Left ventricle myocardium inferior (tissue), 1 donor: ENCODE measurements around the gene JAML. TPM values are rescaled to one million over a fixed set of nuclear protein-coding genes. Genes with fewer than 3 reads are reported as not detected.

ENCODE experiments used
- DNase-seq: peaks from one replicate; pipeline ENCODE4 v3.0.0-alpha.2; 2020
- H3K27ac ChIP-seq: fragments of 200-600 bp; replicated peaks from 2 replicates; pipeline ENCODE4 v1.8.0; 2021
- H3K27me3 ChIP-seq: fragments of 200-600 bp; 2 replicates; pipeline ENCODE4 v1.8.0; 2021; ENCODE audit warnings: low read depth
- H3K36me3 ChIP-seq: fragments of 200-600 bp; 2 replicates; pipeline ENCODE4 v1.8.0; 2021
- H3K4me1 ChIP-seq: fragments of 200-600 bp; 2 replicates; pipeline ENCODE4 v1.8.0; 2021
- H3K4me3 ChIP-seq: fragments of 200-600 bp; 2 replicates; pipeline ENCODE4 v1.8.0; 2021; ENCODE audit warnings: mild to moderate bottlenecking, moderate library complexity
- H3K9me3 ChIP-seq: fragments of 200-600 bp; replicated peaks from 2 replicates; pipeline ENCODE4 v1.8.0; 2021
- CTCF ChIP-seq: fragments of 200-600 bp; IDR thresholded peaks from 2 replicates; pipeline ENCODE4 v1.8.0; 2021; ENCODE audit warnings: antibody characterized with exemption, mild to moderate bottlenecking, borderline replicate concordance
- intact Hi-C: fragments of 100-400 bp; cut with micrococcal nuclease; formaldehyde crosslinking; loops from one replicate; pipeline ENCODE4 v1.11.0; 2022
- total RNA-seq: library from RNA; stranded (reverse); fragmentation: NEBNext Ultra II Directional; extraction: Animal tissue kit (Norgen Biotek cat#: 25700); gene quantifications from one replicate; pipeline ENCODE4 v1.2.1, GENCODE V29; 2021
- donor health status: DM: no; HTN: yes; CAD: no; lungs with severe emphysema.

JAML gene
- total RNA-seq, 1 donor from 2014 or later, result 2.9 TPM

GRCh38 chr11:118151431-118151830, 73.4 kb downstream of the JAML start:
- H3K4me1 ChIP-seq, result peaks cover 39% of the 10 kb centered on the region
- no peak for DNase-seq
- intact Hi-C loops, result no loop called here
- no peak for TF ChIP-seq CTCF
- H3K9me3 ChIP-seq, result no peaks in the 10 kb centered on the region
- peak overlapping the region; percentile 75 for H3K4me3 ChIP-seq
- H3K27me3 ChIP-seq, result peaks cover 53% of the 10 kb centered on the region
- peak overlapping the region; percentile 71 for H3K27ac ChIP-seq
- no peaks in the 10 kb centered on the region for H3K36me3 ChIP-seq

GRCh38 chr11:118149493-118149892, 75.3 kb downstream of the JAML start:
- Histone ChIP-seq H3K27ac (peak overlapping the region; percentile 71), H3K27me3 (peaks cover 35% of the 10 kb centered on the region), H3K4me3 (peak overlapping the region; percentile 75), H3K36me3 (no peaks in the 10 kb centered on the region), H3K9me3 (no peaks in the 10 kb centered on the region), H3K4me1 (peaks cover 46% of the 10 kb centered on the region)
- intact Hi-C loops, result no loop called here
- no peak for TF ChIP-seq CTCF
- DNase-seq, result no peak

GRCh38 chr11:118148856-118149255, 76.0 kb downstream of the JAML start:
- Histone ChIP-seq H3K36me3 (no peaks in the 10 kb centered on the region), H3K4me1 (peaks cover 52% of the 10 kb centered on the region), H3K27ac (peak overlapping the region; percentile 71), H3K27me3 (peaks cover 33% of the 10 kb centered on the region), H3K9me3 (no peaks in the 10 kb centered on the region), H3K4me3 (peak overlapping the region; percentile 75)
- no peak for DNase-seq
- intact Hi-C loops, result no loop called here
- no peak for TF ChIP-seq CTCF

GRCh38 chr11:118148240-118148639, 76.6 kb downstream of the JAML start:
- H3K4me3 ChIP-seq, result peak overlapping the region; percentile 75
- H3K36me3 ChIP-seq, result no peaks in the 10 kb centered on the region
- DNase-seq, result no peak
- no peak for TF ChIP-seq CTCF
- intact Hi-C loops, result no loop called here
- peaks cover 27% of the 10 kb centered on the region for H3K27me3 ChIP-seq
- H3K4me1 ChIP-seq, result peaks cover 55% of the 10 kb centered on the region
- H3K27ac ChIP-seq, result peak overlapping the region; percentile 71
- H3K9me3 ChIP-seq, result no peaks in the 10 kb centered on the region

GRCh38 chr11:118147502-118147901, 77.3 kb downstream of the JAML start:
- intact Hi-C loops, result no loop called here
- peaks cover 20% of the 10 kb centered on the region for H3K27me3 ChIP-seq
- H3K9me3 ChIP-seq, result no peaks in the 10 kb centered on the region
- no peak for TF ChIP-seq CTCF
- no peaks in the 10 kb centered on the region for H3K36me3 ChIP-seq
- DNase-seq, result no peak
- peak overlapping the region; percentile 71 for H3K27ac ChIP-seq
- H3K4me3 ChIP-seq, result peak overlapping the region; percentile 75
- peaks cover 48% of the 10 kb centered on the region for H3K4me1 ChIP-seq
